ENCODE data around the gene FERMT1. TPM values are rescaled to one million over a fixed set of nuclear protein-coding genes. Genes with fewer than 3 reads are reported as not detected.

Gene FERMT1
- total RNA-seq, 2 experiments from 2014 or later = not detected

- Mint-ChIP-seq H3K4me3 (no peak overlapping the region), H3K27ac (no peak overlapping the region), H3K9me3 (no peaks in the 10 kb centered on the region), H3K27me3 (peaks cover 2% of the 10 kb centered on the region), H3K4me1 (peaks cover 6% of the 10 kb centered on the region), H3K36me3 (ENCODE audit: low read depth) (no peaks in the 10 kb centered on the region)
- ChIA-PET CTCF (interaction anchor here (2.5 kb wide), 1 partner anchor 547 kb away, joined by 7 read pairs; no protein-coding TSS in a partner anchor), POLR2A (interaction anchor here (0.7 kb wide), 1 partner anchor 547 kb away, joined by 5 read pairs; no protein-coding TSS in a partner anchor)
- DNase-seq = no peak
These were observed 47.2 kb downstream of the FERMT1 start for GRCh38 chr20:6075428-6076219.

GRCh38 chr20:6074784-6075183 lies 48.0 kb downstream of the FERMT1 start:
- DNase-seq = no peak
- Mint-ChIP-seq H3K27ac (no peak overlapping the region), H3K4me3 (no peak overlapping the region), H3K9me3 (no peaks in the 10 kb centered on the region), H3K27me3 (peaks cover 2% of the 10 kb centered on the region), H3K36me3 (ENCODE audit: low read depth) (no peaks in the 10 kb centered on the region), H3K4me1 (peaks cover 6% of the 10 kb centered on the region)
- ChIA-PET POLR2A (interaction anchor here (0.7 kb wide), 1 partner anchor 547 kb away, joined by 5 read pairs; no protein-coding TSS in a partner anchor), CTCF (interaction anchor here (2.5 kb wide), 1 partner anchor 546 kb away, joined by 7 read pairs; no protein-coding TSS in a partner anchor)

GRCh38 chr20:6074145-6074561 lies 48.7 kb downstream of the FERMT1 start:
- ChIA-PET CTCF (interaction anchor here (0.8 to 2.5 kb wide), 2 partner anchors 16 to 545 kb away, joined by 4 to 7 read pairs; no protein-coding TSS in a partner anchor), POLR2A (no interaction called here)
- Mint-ChIP-seq H3K4me3 (no peak overlapping the region), H3K27ac (peak overlapping the region; percentile 70), H3K36me3 (ENCODE audit: low read depth) (no peaks in the 10 kb centered on the region), H3K27me3 (peaks cover 4% of the 10 kb centered on the region), H3K9me3 (no peaks in the 10 kb centered on the region), H3K4me1 (peaks cover 6% of the 10 kb centered on the region)
- DNase-seq = peak; percentile 24

GRCh38 chr20:6070829-6071695 lies 51.8 kb downstream of the FERMT1 start:
- Mint-ChIP-seq H3K4me1 (peaks cover 6% of the 10 kb centered on the region), H3K9me3 (no peaks in the 10 kb centered on the region), H3K4me3 (no peak overlapping the region), H3K27ac (no peak overlapping the region), H3K27me3 (peaks cover 4% of the 10 kb centered on the region), H3K36me3 (ENCODE audit: low read depth) (no peaks in the 10 kb centered on the region)
- CTCF ChIA-PET = no interaction called here
- POLR2A ChIA-PET = no interaction called here
- no peak for DNase-seq

GRCh38 chr20:6069669-6070068 lies 53.2 kb downstream of the FERMT1 start:
- Mint-ChIP-seq H3K27me3 (peaks cover 7% of the 10 kb centered on the region), H3K36me3 (ENCODE audit: low read depth) (no peaks in the 10 kb centered on the region), H3K4me1 (peaks cover 6% of the 10 kb centered on the region), H3K9me3 (no peaks in the 10 kb centered on the region), H3K27ac (no peak overlapping the region), H3K4me3 (no peak overlapping the region)
- no peak for DNase-seq
- POLR2A ChIA-PET = no interaction called here
- CTCF ChIA-PET = interaction anchor here (1.2 kb wide), 1 partner anchor 540 kb away, joined by 4 read pairs; no protein-coding TSS in a partner anchor

- POLR2A ChIA-PET = interaction anchor here (0.6 kb wide), 1 partner anchor 467 kb away, joined by 4 read pairs; no protein-coding TSS in a partner anchor
- no peak for DNase-seq
- H3K4me3 Mint-ChIP-seq = no peak overlapping the region
These were observed 55.0 kb downstream of the FERMT1 start for GRCh38 chr20:6067763-6068318.

GRCh38 chr20:6066582-6066981 lies 56.2 kb downstream of the FERMT1 start:
- no peaks in the 10 kb centered on the region for H3K9me3 Mint-ChIP-seq
- CTCF ChIA-PET = no interaction called here
- POLR2A ChIA-PET = no interaction called here
- no peak overlapping the region for H3K27ac Mint-ChIP-seq
- H3K36me3 Mint-ChIP-seq (ENCODE audit: low read depth) = no peaks in the 10 kb centered on the region
- no peak for DNase-seq
- peaks cover 5% of the 10 kb centered on the region for H3K27me3 Mint-ChIP-seq
- H3K4me3 Mint-ChIP-seq = no peak overlapping the region
- peaks cover under 1% of the 10 kb centered on the region for H3K4me1 Mint-ChIP-seq

More at GRCh38 chr20:6067763-6068318, 55.0 kb downstream of the FERMT1 start:
- no peaks in the 10 kb centered on the region for H3K36me3 Mint-ChIP-seq (ENCODE audit: low read depth)
- no peaks in the 10 kb centered on the region for H3K4me1 Mint-ChIP-seq
- H3K27me3 Mint-ChIP-seq = peaks cover 5% of the 10 kb centered on the region
- no peaks in the 10 kb centered on the region for H3K9me3 Mint-ChIP-seq
- no peak overlapping the region for H3K27ac Mint-ChIP-seq
- CTCF ChIA-PET = no interaction called here

- no peak overlapping the region for H3K4me3 Mint-ChIP-seq
- H3K27ac Mint-ChIP-seq = no peak overlapping the region
- CTCF ChIA-PET = no interaction called here
- peaks cover 17% of the 10 kb centered on the region for H3K27me3 Mint-ChIP-seq
- POLR2A ChIA-PET = no interaction called here
- peaks cover 5% of the 10 kb centered on the region for H3K4me1 Mint-ChIP-seq
- no peaks in the 10 kb centered on the region for H3K36me3 Mint-ChIP-seq (ENCODE audit: low read depth)
- H3K9me3 Mint-ChIP-seq = no peaks in the 10 kb centered on the region
- DNase-seq = no peak
These were observed 61.3 kb downstream of the FERMT1 start for GRCh38 chr20:6061544-6061943.

GRCh38 chr20:6060213-6060612 lies 62.6 kb downstream of the FERMT1 start:
- ChIA-PET POLR2A (no interaction called here), CTCF (no interaction called here)
- H3K27ac Mint-ChIP-seq = no peak overlapping the region
- no peak for DNase-seq
- peaks cover 5% of the 10 kb centered on the region for H3K4me1 Mint-ChIP-seq
- H3K27me3 Mint-ChIP-seq = peaks cover 13% of the 10 kb centered on the region
- no peaks in the 10 kb centered on the region for H3K36me3 Mint-ChIP-seq (ENCODE audit: low read depth)
- H3K4me3 Mint-ChIP-seq = no peak overlapping the region
- no peaks in the 10 kb centered on the region for H3K9me3 Mint-ChIP-seq

GRCh38 chr20:6058684-6059295 lies 64.0 kb downstream of the FERMT1 start:
- no peak for DNase-seq
- H3K9me3 Mint-ChIP-seq = no peaks in the 10 kb centered on the region
- no peak overlapping the region for H3K27ac Mint-ChIP-seq
- POLR2A ChIA-PET = no interaction called here
- no peak overlapping the region for H3K4me3 Mint-ChIP-seq
- peaks cover 5% of the 10 kb centered on the region for H3K4me1 Mint-ChIP-seq
- CTCF ChIA-PET = interaction anchor here (0.9 kb wide), 1 partner anchor 15 kb away, joined by 4 read pairs; no protein-coding TSS in a partner anchor
- no peaks in the 10 kb centered on the region for H3K36me3 Mint-ChIP-seq (ENCODE audit: low read depth)
- H3K27me3 Mint-ChIP-seq = peaks cover 18% of the 10 kb centered on the region

- H3K9me3 Mint-ChIP-seq = no peaks in the 10 kb centered on the region
- peaks cover 26% of the 10 kb centered on the region for H3K27me3 Mint-ChIP-seq
- no peak overlapping the region for H3K4me3 Mint-ChIP-seq
- DNase-seq = no peak
- peaks cover 9% of the 10 kb centered on the region for H3K4me1 Mint-ChIP-seq
- no peaks in the 10 kb centered on the region for H3K36me3 Mint-ChIP-seq (ENCODE audit: low read depth)
- CTCF ChIA-PET = no interaction called here
- H3K27ac Mint-ChIP-seq = no peak overlapping the region
- POLR2A ChIA-PET = no interaction called here
These were observed 65.1 kb downstream of the FERMT1 start for GRCh38 chr20:6057691-6058090.

GRCh38 chr20:6057139-6057538 lies 65.7 kb downstream of the FERMT1 start:
- Mint-ChIP-seq H3K4me3 (no peak overlapping the region), H3K27me3 (peaks cover 27% of the 10 kb centered on the region), H3K27ac (no peak overlapping the region), H3K4me1 (peaks cover 9% of the 10 kb centered on the region), H3K9me3 (no peaks in the 10 kb centered on the region), H3K36me3 (ENCODE audit: low read depth) (no peaks in the 10 kb centered on the region)
- ChIA-PET CTCF (interaction anchor here (1.3 kb wide), 2 partner anchors 13 to 528 kb away, joined by 3 read pairs; no protein-coding TSS in a partner anchor), POLR2A (no interaction called here)
- no peak for DNase-seq

Measured in activated CD4-positive, alpha-beta T cell treated with anti-CD3 and anti-CD28 coated beads, Interleukin-2, amount 10 ng/mL, durations not matched to agents 7 days and 5 days (primary cell).